Duodenal mucosa (tissue), 2 donors: ENCODE results near the gene QRFP.

Experiments used
- H3K27ac ChIP-seq: one replicate; pipeline ENCODE4 v1.7.0; 2013; ENCODE audit warnings: low read depth, low read length
- H3K27me3 ChIP-seq, 2 donors: one replicate each; pipeline ENCODE4 v1.7.0; 2013; ENCODE audit warnings: low read length in 2 of 2, control low read depth in 1 of 2; ENCODE audit not compliant: insufficient read depth in 2 of 2, control insufficient read depth in 1 of 2
- H3K36me3 ChIP-seq, 2 donors: one replicate each; pipeline ENCODE4 v1.7.0; 2013; ENCODE audit warnings: low read length in 2 of 2, control low read depth in 1 of 2; ENCODE audit not compliant: insufficient read depth in 2 of 2, control insufficient read depth in 1 of 2
- H3K4me1 ChIP-seq, 2 donors: one replicate each; pipeline ENCODE4 v1.7.0; 2013; ENCODE audit warnings: low read length in 2 of 2, control low read depth in 1 of 2; ENCODE audit not compliant: insufficient read depth in 2 of 2, control insufficient read depth in 1 of 2
- H3K4me3 ChIP-seq, 2 donors: one replicate each; pipeline ENCODE4 v1.7.0; 2013; ENCODE audit warnings: low read length in 2 of 2, low read depth in 1 of 2
- H3K9ac ChIP-seq, 2 donors: one replicate each; pipeline ENCODE4 v1.7.0; 2013; ENCODE audit warnings: low read length in 2 of 2, low read depth in 1 of 2
- H3K9me3 ChIP-seq, 2 donors: one replicate each; pipeline ENCODE4 v1.7.0; 2013; ENCODE audit warnings: low read length in 2 of 2, control low read depth in 1 of 2; ENCODE audit not compliant: control insufficient read depth in 1 of 2

Gene QRFP

GRCh38 chr9:130888146-130888885, 8.3 kb downstream of the QRFP start:
- H3K4me1 ChIP-seq = no peaks in the 10 kb centered on the region
- no peak overlapping the region for H3K4me3 ChIP-seq
- no peak overlapping the region for H3K27ac ChIP-seq
- H3K36me3 ChIP-seq = peaks cover 33 to 86% of the 10 kb centered on the region in 2 donors
- no peaks in the 10 kb centered on the region for H3K9me3 ChIP-seq
- no peak overlapping the region for H3K9ac ChIP-seq
- H3K27me3 ChIP-seq = no peaks in the 10 kb centered on the region

- H3K27ac ChIP-seq = no peak overlapping the region
- H3K4me1 ChIP-seq = no peaks in the 10 kb centered on the region
- no peaks in the 10 kb centered on the region for H3K9me3 ChIP-seq
- no peak overlapping the region for H3K4me3 ChIP-seq
- peaks cover 33 to 86% of the 10 kb centered on the region in 2 donors for H3K36me3 ChIP-seq
- no peak overlapping the region for H3K9ac ChIP-seq
- H3K27me3 ChIP-seq = no peaks in the 10 kb centered on the region
Observed at GRCh38 chr9:130887494-130888144, 9.0 kb downstream of the QRFP start.

- peaks cover 36 to 88% of the 10 kb centered on the region in 2 donors for H3K36me3 ChIP-seq
Observed at GRCh38 chr9:130886981-130887380, 9.6 kb downstream of the QRFP start.

DNA sequence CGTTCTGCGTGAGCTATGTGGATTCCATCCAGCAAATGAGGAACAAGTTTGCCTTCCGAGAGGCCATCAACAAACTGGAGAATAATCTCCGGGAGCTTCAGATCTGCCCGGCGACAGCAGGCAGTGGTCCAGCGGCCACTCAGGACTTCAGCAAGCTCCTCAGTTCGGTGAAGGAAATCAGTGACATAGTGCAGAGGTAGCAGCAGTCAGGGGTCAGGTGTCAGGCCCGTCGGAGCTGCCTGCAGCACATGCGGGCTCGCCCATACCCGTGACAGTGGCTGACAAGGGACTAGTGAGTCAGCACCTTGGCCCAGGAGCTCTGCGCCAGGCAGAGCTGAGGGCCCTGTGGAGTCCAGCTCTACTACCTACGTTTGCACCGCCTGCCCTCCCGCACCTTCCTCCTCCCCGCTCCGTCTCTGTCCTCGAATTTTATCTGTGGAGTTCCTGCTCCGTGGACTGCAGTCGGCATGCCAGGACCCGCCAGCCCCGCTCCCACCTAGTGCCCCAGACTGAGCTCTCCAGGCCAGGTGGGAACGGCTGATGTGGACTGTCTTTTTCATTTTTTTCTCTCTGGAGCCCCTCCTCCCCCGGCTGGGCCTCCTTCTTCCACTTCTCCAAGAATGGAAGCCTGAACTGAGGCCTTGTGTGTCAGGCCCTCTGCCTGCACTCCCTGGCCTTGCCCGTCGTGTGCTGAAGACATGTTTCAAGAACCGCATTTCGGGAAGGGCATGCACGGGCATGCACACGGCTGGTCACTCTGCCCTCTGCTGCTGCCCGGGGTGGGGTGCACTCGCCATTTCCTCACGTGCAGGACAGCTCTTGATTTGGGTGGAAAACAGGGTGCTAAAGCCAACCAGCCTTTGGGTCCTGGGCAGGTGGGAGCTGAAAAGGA, 10.9 kb downstream of the QRFP start:
- Histone ChIP-seq H3K9me3 (no peaks in the 10 kb centered on the region), H3K27ac (no peak overlapping the region)

More at GRCh38 chr9:130886981-130887380, 9.6 kb downstream of the QRFP start:
- Histone ChIP-seq H3K4me1 (no peaks in the 10 kb centered on the region), H3K4me3 (no peak overlapping the region), H3K9ac (no peak overlapping the region), H3K27ac (no peak overlapping the region), H3K9me3 (no peaks in the 10 kb centered on the region), H3K27me3 (no peaks in the 10 kb centered on the region)

DNA sequence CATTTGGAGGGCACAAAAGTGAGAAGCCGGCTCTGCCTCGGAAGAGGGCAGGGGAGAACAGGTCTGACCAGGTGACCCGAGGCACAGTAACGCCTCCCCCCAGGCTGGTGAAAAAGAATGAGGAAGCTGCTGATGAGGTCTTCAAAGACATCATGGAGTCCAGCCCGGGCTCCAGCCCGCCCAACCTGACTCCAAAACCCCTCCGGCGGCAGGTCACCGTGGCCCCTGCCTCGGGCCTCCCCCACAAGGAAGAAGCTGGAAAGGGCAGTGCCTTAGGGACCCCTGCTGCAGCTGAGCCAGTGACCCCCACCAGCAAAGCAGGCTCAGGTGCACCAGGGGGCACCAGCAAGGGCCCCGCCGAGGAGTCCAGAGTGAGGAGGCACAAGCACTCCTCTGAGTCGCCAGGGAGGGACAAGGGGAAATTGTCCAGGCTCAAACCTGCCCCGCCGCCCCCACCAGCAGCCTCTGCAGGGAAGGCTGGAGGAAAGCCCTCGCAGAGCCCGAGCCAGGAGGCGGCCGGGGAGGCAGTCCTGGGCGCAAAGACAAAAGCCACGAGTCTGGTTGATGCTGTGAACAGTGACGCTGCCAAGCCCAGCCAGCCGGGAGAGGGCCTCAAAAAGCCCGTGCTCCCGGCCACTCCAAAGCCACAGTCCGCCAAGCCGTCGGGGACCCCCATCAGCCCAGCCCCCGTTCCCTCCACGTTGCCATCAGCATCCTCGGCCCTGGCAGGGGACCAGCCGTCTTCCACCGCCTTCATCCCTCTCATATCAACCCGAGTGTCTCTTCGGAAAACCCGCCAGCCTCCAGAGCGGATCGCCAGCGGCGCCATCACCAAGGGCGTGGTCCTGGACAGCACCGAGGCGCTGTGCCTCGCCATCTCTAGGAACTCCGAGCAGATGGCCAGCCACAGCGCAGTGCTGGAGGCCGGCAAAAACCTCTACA, 11.8 kb downstream of the QRFP start:
- Histone ChIP-seq H3K4me3 (no peak overlapping the region), H3K36me3 (peaks cover 52 to 94% of the 10 kb centered on the region in 2 donors), H3K4me1 (peaks cover 0 to 6% of the 10 kb centered on the region in 2 donors), H3K9ac (no peak overlapping the region), H3K27me3 (no peaks in the 10 kb centered on the region), H3K9me3 (no peaks in the 10 kb centered on the region), H3K27ac (no peak overlapping the region)

More for the DNA sequence above, 10.9 kb downstream of the QRFP start:
- no peak overlapping the region for H3K4me3 ChIP-seq
- no peak overlapping the region for H3K9ac ChIP-seq
- H3K27me3 ChIP-seq = no peaks in the 10 kb centered on the region
- H3K4me1 ChIP-seq = no peaks in the 10 kb centered on the region
- peaks cover 42 to 92% of the 10 kb centered on the region in 2 donors for H3K36me3 ChIP-seq

DNA sequence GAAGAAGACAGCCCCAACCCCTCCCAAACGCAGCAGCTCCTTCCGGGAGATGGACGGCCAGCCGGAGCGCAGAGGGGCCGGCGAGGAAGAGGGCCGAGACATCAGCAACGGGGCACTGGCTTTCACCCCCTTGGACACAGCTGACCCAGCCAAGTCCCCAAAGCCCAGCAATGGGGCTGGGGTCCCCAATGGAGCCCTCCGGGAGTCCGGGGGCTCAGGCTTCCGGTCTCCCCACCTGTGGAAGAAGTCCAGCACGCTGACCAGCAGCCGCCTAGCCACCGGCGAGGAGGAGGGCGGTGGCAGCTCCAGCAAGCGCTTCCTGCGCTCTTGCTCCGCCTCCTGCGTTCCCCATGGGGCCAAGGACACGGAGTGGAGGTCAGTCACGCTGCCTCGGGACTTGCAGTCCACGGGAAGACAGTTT, 12.5 kb downstream of the QRFP start:
- H3K4me3 ChIP-seq = no peak overlapping the region
- peaks cover 58 to 99% of the 10 kb centered on the region in 2 donors for H3K36me3 ChIP-seq
- no peak overlapping the region for H3K27ac ChIP-seq
- no peak overlapping the region for H3K9ac ChIP-seq
- H3K9me3 ChIP-seq = no peaks in the 10 kb centered on the region
- no peaks in the 10 kb centered on the region for H3K27me3 ChIP-seq
- H3K4me1 ChIP-seq = peaks cover 0 to 8% of the 10 kb centered on the region in 2 donors

DNA sequence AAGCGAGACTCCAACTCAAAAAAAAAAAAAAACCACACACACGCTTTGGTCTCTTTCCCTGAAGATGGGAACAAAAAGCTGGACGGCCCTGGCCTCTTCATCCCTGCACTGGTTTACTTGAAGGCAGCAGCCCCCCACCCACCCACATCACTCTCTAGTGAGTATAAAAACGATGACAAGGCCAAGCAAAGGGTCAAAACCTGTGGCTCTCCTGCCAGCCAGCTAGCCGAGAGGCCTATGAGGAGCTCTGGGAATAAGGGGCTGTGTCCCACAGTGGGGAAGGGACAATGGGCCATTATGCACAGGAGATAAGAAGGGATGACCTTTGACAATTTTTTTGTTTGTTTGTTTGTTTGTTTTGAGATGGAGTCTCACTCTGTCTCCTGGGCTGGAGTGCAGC, 13.1 kb downstream of the QRFP start:
- H3K36me3 ChIP-seq = peaks cover 55 to 99% of the 10 kb centered on the region in 2 donors
- H3K4me3 ChIP-seq = no peak overlapping the region
- H3K27ac ChIP-seq = no peak overlapping the region
- no peaks in the 10 kb centered on the region for H3K27me3 ChIP-seq
- peaks cover 0 to 8% of the 10 kb centered on the region in 2 donors for H3K4me1 ChIP-seq
- no peaks in the 10 kb centered on the region for H3K9me3 ChIP-seq
- H3K9ac ChIP-seq = no peak overlapping the region

- Histone ChIP-seq H3K9me3 (no peaks in the 10 kb centered on the region), H3K36me3 (peaks cover 53 to 97% of the 10 kb centered on the region in 2 donors), H3K4me3 (no peak overlapping the region), H3K27me3 (no peaks in the 10 kb centered on the region), H3K27ac (no peak overlapping the region), H3K4me1 (peaks cover 0 to 8% of the 10 kb centered on the region in 2 donors), H3K9ac (no peak overlapping the region)
Observed at GRCh38 chr9:130882696-130883225, 13.9 kb downstream of the QRFP start.

DNA sequence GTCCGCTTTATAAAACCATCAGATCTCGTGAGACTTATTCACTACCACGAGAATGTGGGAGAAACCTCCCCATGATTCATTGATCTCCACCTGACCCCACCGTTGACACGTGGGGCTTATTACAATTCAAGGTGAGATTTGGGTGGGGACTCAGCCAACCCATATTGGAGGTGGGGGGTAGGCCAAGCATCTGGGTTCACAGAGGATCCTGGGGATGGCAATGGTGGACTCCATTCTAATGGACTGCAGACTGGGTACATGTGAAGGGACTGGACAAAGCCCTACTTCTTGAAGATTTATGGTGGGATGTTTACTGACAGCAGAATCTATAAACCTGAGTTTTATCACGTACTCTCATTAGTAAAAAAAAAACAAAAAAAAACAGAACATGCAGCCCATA, 15.1 kb downstream of the QRFP start:
- peaks cover 0 to 8% of the 10 kb centered on the region in 2 donors for H3K4me1 ChIP-seq
- H3K27me3 ChIP-seq = no peaks in the 10 kb centered on the region
- no peak overlapping the region for H3K27ac ChIP-seq
- no peaks in the 10 kb centered on the region for H3K9me3 ChIP-seq
- peaks cover 53 to 92% of the 10 kb centered on the region in 2 donors for H3K36me3 ChIP-seq
- no peak overlapping the region for H3K4me3 ChIP-seq
- no peak overlapping the region for H3K9ac ChIP-seq
